ENCODE results near the gene INSR. TPM values are rescaled to one million over a fixed set of nuclear protein-coding genes. Genes with fewer than 3 reads are reported as not detected.

The INSR gene
- total and polyA plus RNA-seq, 2 donors (not counting 3 experiments of a cell fraction or from before 2014, with no cell fraction given) = 4.9 to 19.5 TPM

GRCh38 chr19:7327802-7328201, 33.6 kb upstream of the INSR start:
- dilution Hi-C loops (cut with MboI; ENCODE audit: extremely low pct_ligation_motif_present, low sequenced_read_pairs) = no loop called here
- CTCF ChIA-PET = interaction anchor here (1.6 to 2.5 kb wide), 2 partner anchors 9 to 226 kb away, joined by 4 to 18 read pairs; no protein-coding TSS in a partner anchor

More at GRCh38 chr19:7327802-7328201, 33.6 kb upstream of the INSR start:
- Histone ChIP-seq H3K27ac (ENCODE audit: insufficient read depth, low read depth, low read length) (no peak overlapping the region), H3K4me3 (replicated peaks in 1 of 3; ENCODE audit: insufficient read depth in 1 of 3, low read depth in 1 of 3, low read length in 3 of 3) (no peak overlapping the region), H3K4me2 (ENCODE audit: insufficient read depth, low read length) (no peak overlapping the region), H3K4me1 (ENCODE audit: control insufficient read depth, extremely low read depth, insufficient read depth, low read length) (no peaks in the 10 kb centered on the region), H3K9me1 (replicated peaks; ENCODE audit: control insufficient read depth, extremely low read depth, insufficient read depth, low read length) (no peaks in the 10 kb centered on the region), H4K20me1 (replicated peaks; ENCODE audit: control insufficient read depth, extremely low read depth, insufficient read depth, low read length) (no peaks in the 10 kb centered on the region), H3K79me2 (ENCODE audit: control insufficient read depth, insufficient read depth, low read length) (no peaks in the 10 kb centered on the region), H2AFZ (ENCODE audit: low read depth, low read length) (no peak overlapping the region), H3K9me3 (replicated peaks; ENCODE audit: control insufficient read depth, insufficient read depth, low read length) (no peaks in the 10 kb centered on the region), H3K36me3 (ENCODE audit: control insufficient read depth in 2 of 2, extremely low read depth in 1 of 2, insufficient read depth in 2 of 2, low read length in 2 of 2) (no peaks in the 10 kb centered on the region), H3K9ac (replicated peaks; ENCODE audit: extremely low read depth, insufficient read depth, low read length) (no peak overlapping the region), H3K27me3 (ENCODE audit: control insufficient read depth in 2 of 2, insufficient read depth in 2 of 2, low read length in 2 of 2) (no peaks in the 10 kb centered on the region)
- DNase-seq (ENCODE audit: low read depth, low spot score) (no peak), FAIRE-seq (no peak)
- no peak for TF ChIP-seq MAX (IDR thresholded peaks at IDR 0.05; ENCODE audit: insufficient read depth, insufficient read length)
- TF ChIP-seq EZH2 (IDR thresholded peaks at IDR 0.05; ENCODE audit: borderline replicate concordance, low read depth, low read length, severe bottlenecking) = no peak
- no peak for TF ChIP-seq CTCF (IDR thresholded peaks at IDR 0.05; ENCODE audit: extremely low read depth in 1 of 2, insufficient read depth in 1 of 2, low read depth in 1 of 2, low read length in 2 of 2)
- TF ChIP-seq GATA2 (IDR thresholded peaks at IDR 0.05; ENCODE audit: insufficient read depth, insufficient read length, low read depth, low read length) = no peak
- TF ChIP-seq POLR2A (IDR thresholded peaks at IDR 0.05; ENCODE audit: low read depth, low read length) = no peak
- no peak for TF ChIP-seq POLR2AphosphoS5 (IDR thresholded peaks at IDR 0.05; ENCODE audit: insufficient read depth, low read depth, low read length)
- POLR2A ChIA-PET = no interaction called here
- intact Hi-C loops (cut with micrococcal nuclease) = no loop called here
- BruUV-seq (replicated peaks) = no TSS peak

Data from endothelial cell of umbilical vein (primary cell).